GM23248 (cell line): Measurements from ENCODE around the gene CDKL5. TPM values are rescaled to one million over a fixed set of nuclear protein-coding genes. Genes with fewer than 3 reads are reported as not detected.
A peak's percentile ranks its signal among the peaks of the same experiment; 100 is the strongest.

Experiments
- DNase-seq: peaks from one replicate; pipeline ENCODE4 v3.0.0-alpha.2; 2015
- H2AFZ ChIP-seq: fragments of 200-600 bp; sonication (generic); 2 replicates; pipeline ENCODE4 v1.6.1; 2016; ENCODE audit warnings: antibody characterized with exemption
- H3F3A ChIP-seq: fragments of 200-600 bp; sonication (generic); 2 replicates; pipeline ENCODE4 v1.6.1; 2016; ENCODE audit warnings: mild to moderate bottlenecking, antibody characterized with exemption, mixed run types; ENCODE audit not compliant: insufficient read depth
- H3K27ac ChIP-seq: fragments of 200-600 bp; sonication (generic); 2 replicates; pipeline ENCODE4 v1.5.1; 2016; ENCODE audit warnings: mild to moderate bottlenecking
- H3K27me3 ChIP-seq: fragments of 200-600 bp; sonication (generic); replicated peaks from 2 replicates; pipeline ENCODE4 v1.6.1; 2016; ENCODE audit warnings: mild to moderate bottlenecking; ENCODE audit not compliant: insufficient read depth
- H3K36me3 ChIP-seq: fragments of 200-600 bp; sonication (generic); 2 replicates; pipeline ENCODE4 v1.6.1; 2016; ENCODE audit warnings: low read depth, mild to moderate bottlenecking
- H3K4me1 ChIP-seq: fragments of 200-600 bp; sonication (generic); 2 replicates; pipeline ENCODE4 v1.6.1; 2016; ENCODE audit warnings: mild to moderate bottlenecking; ENCODE audit not compliant: insufficient read depth
- H3K4me2 ChIP-seq: fragments of 200-600 bp; sonication (generic); one replicate; pipeline ENCODE4 v1.6.1; 2016; ENCODE audit warnings: mild to moderate bottlenecking; ENCODE audit not compliant: unreplicated experiment
- H3K4me3 ChIP-seq: fragments of 200-600 bp; sonication (generic); 2 replicates; pipeline ENCODE4 v1.5.1; 2016; ENCODE audit warnings: mild to moderate bottlenecking
- H3K79me2 ChIP-seq: fragments of 200-600 bp; sonication (generic); 2 replicates; pipeline ENCODE4 v1.6.1; 2016; ENCODE audit warnings: mild to moderate bottlenecking; ENCODE audit not compliant: insufficient read depth
- H3K9ac ChIP-seq: fragments of 200-600 bp; sonication (generic); 2 replicates; pipeline ENCODE4 v1.6.1; 2016; ENCODE audit warnings: mild to moderate bottlenecking
- H3K9me2 ChIP-seq: fragments of 200-600 bp; sonication (generic); 2 replicates; pipeline ENCODE4 v1.6.1; 2016; ENCODE audit warnings: mixed run types, mild to moderate bottlenecking, moderate library complexity; ENCODE audit not compliant: insufficient read depth
- H3K9me3 ChIP-seq: fragments of 200-600 bp; sonication (generic); one replicate; pipeline ENCODE4 v1.6.1; 2017; ENCODE audit warnings: low read depth
- H4K20me1 ChIP-seq: fragments of 200-600 bp; sonication (generic); 2 replicates; pipeline ENCODE4 v1.6.0; 2016; ENCODE audit not compliant: insufficient read depth
- EZH2 ChIP-seq: fragments of 200-600 bp; sonication (generic); IDR thresholded peaks from 2 replicates; pipeline ENCODE4 v1.6.1; 2018; ENCODE audit warnings: antibody characterized with exemption, mild to moderate bottlenecking; ENCODE audit not compliant: insufficient read depth, poor library complexity, severe bottlenecking
- EZH2phosphoT487 ChIP-seq: fragments of 200-600 bp; sonication (generic); IDR thresholded peaks from 2 replicates; pipeline ENCODE4 v1.6.1; 2018; ENCODE audit warnings: antibody characterized with exemption, moderate library complexity, mild to moderate bottlenecking, low read depth; ENCODE audit not compliant: insufficient read depth
- WGBS, 2 experiments: methylation state at CpG; one replicate each; pipeline ENCODE4 v1.1.6; 2015 to 2017; ENCODE audit warnings: low lambda C conversion rate in 2 of 2, low coverage in 1 of 2; ENCODE audit errors: missing lambda C conversion rate in 2 of 2; 5-methylcytosine and 5-hydroxymethylcytosine counted together
- in situ Hi-C: fragments of 300-500 bp; cut with MboI; formaldehyde crosslinking; loops from 2 replicates; pipeline ENCODE4 v1.15.0; 2020
- polyA plus RNA-seq: library from polyadenylated mRNA; unstranded; fragments of >200 nt; fragmentation: Nextera tagmentation; extraction: Ambion mirVana; gene quantifications from 2 replicates; pipeline ENCODE4 v1.2.1, GENCODE V29; 2016
- total RNA-seq: library from RNA; depleted of rRNA; stranded (reverse); fragments of >200 nt; shearing (Covaris generic); gene quantifications from 2 replicates; pipeline ENCODE4 v1.2.3, GENCODE V29; 2014

The CDKL5 gene
- total and polyA plus RNA-seq, 2 experiments from 2014 or later: 2.2 to 3.0 TPM

DNA sequence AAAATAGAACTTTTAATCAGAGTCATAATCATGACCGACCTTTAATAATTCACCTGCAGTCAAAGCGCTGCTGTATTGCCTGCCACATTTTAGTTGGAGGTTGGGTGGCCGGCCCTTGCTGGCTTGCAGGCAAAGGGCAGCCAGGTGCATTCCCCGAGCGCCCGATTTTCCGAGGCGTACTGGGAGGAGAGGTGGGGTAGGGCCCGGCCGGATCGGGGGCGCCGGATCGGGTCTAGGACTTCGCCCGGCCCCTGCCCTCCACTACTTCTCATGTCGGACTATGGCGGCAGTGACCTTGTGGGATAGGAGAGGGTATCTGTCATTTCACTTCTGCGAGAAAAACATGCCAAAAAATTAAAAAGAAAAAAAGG, 249.0 kb downstream of the CDKL5 start:
- DNase-seq: no peak
- 1 to 3% methylated on average over 13 to 18 of the region's 19 CpGs for WGBS, 2 experiments
- Histone ChIP-seq H4K20me1 (no peaks in the 10 kb centered on the region), H3K27ac (no peak overlapping the region), H3K9ac (peak overlapping the region; percentile 58), H3K27me3 (no peaks in the 10 kb centered on the region), H3K9me2 (no peaks in the 10 kb centered on the region), H2AFZ (peak overlapping the region; percentile 80), H3K4me1 (no peaks in the 10 kb centered on the region), H3K4me3 (peak overlapping the region; percentile 87), H3K4me2 (peak overlapping the region; percentile 78), H3K79me2 (no peaks in the 10 kb centered on the region), H3F3A (no peaks in the 10 kb centered on the region), H3K36me3 (no peaks in the 10 kb centered on the region), H3K9me3 (no peaks in the 10 kb centered on the region)
- no peak for TF ChIP-seq EZH2phosphoT487
- no peak for TF ChIP-seq EZH2
- in situ Hi-C loops: no loop called here

GRCh38 chrX:18674788-18675735, 249.7 kb downstream of the CDKL5 start:
- Histone ChIP-seq H3K79me2 (no peaks in the 10 kb centered on the region), H3K4me3 (peak overlapping the region; percentile 87), H2AFZ (peak overlapping the region; percentile 92), H3K9me3 (no peaks in the 10 kb centered on the region), H3K4me1 (no peaks in the 10 kb centered on the region), H3K9ac (peak overlapping the region; percentile 86), H3K9me2 (no peaks in the 10 kb centered on the region), H3F3A (no peaks in the 10 kb centered on the region), H3K27me3 (no peaks in the 10 kb centered on the region), H4K20me1 (no peaks in the 10 kb centered on the region), H3K4me2 (peak overlapping the region; percentile 78), H3K27ac (peak overlapping the region; percentile 52), H3K36me3 (no peaks in the 10 kb centered on the region)
- WGBS, 2 experiments: 1 to 4% methylated on average over 36 to 42 of the region's 74 CpGs
- TF ChIP-seq EZH2: no peak
- TF ChIP-seq EZH2phosphoT487: no peak
- peak; percentile 80 for DNase-seq
- in situ Hi-C loops: no loop called here

- H3K9me2 ChIP-seq: no peaks in the 10 kb centered on the region
- H2AFZ ChIP-seq: no peak overlapping the region
- in situ Hi-C loops: no loop called here
- WGBS, 2 experiments: 84 to 100% methylated on average over 3 to 10 of the region's 10 CpGs
- no peaks in the 10 kb centered on the region for H3F3A ChIP-seq
- H3K36me3 ChIP-seq: no peaks in the 10 kb centered on the region
- no peak overlapping the region for H3K9ac ChIP-seq
- no peak overlapping the region for H3K4me2 ChIP-seq
- no peaks in the 10 kb centered on the region for H3K9me3 ChIP-seq
- no peak overlapping the region for H3K27ac ChIP-seq
- H3K27me3 ChIP-seq: no peaks in the 10 kb centered on the region
- TF ChIP-seq EZH2: no peak
- TF ChIP-seq EZH2phosphoT487: no peak
- H3K79me2 ChIP-seq: no peaks in the 10 kb centered on the region
- no peaks in the 10 kb centered on the region for H3K4me1 ChIP-seq
- no peak overlapping the region for H3K4me3 ChIP-seq
- H4K20me1 ChIP-seq: no peaks in the 10 kb centered on the region
- no peak for DNase-seq
Observed at GRCh38 chrX:18676050-18676449, 250.6 kb downstream of the CDKL5 start.

GRCh38 chrX:18676470-18676869, 251.1 kb downstream of the CDKL5 start:
- no peaks in the 10 kb centered on the region for H3K4me1 ChIP-seq
- TF ChIP-seq EZH2phosphoT487: no peak
- WGBS, 2 experiments: 76 to 81% methylated on average over 9 to 11 of the region's 11 CpGs
- no peaks in the 10 kb centered on the region for H3K9me3 ChIP-seq
- no peaks in the 10 kb centered on the region for H3K27me3 ChIP-seq
- in situ Hi-C loops: no loop called here
- H4K20me1 ChIP-seq: no peaks in the 10 kb centered on the region
- H2AFZ ChIP-seq: no peak overlapping the region
- no peaks in the 10 kb centered on the region for H3K79me2 ChIP-seq
- no peak overlapping the region for H3K27ac ChIP-seq
- H3K4me2 ChIP-seq: no peak overlapping the region
- H3K36me3 ChIP-seq: no peaks in the 10 kb centered on the region
- no peak overlapping the region for H3K4me3 ChIP-seq
- no peak overlapping the region for H3K9ac ChIP-seq
- no peaks in the 10 kb centered on the region for H3F3A ChIP-seq
- DNase-seq: no peak
- H3K9me2 ChIP-seq: no peaks in the 10 kb centered on the region
